AG04449 (cell line): Measurements from ENCODE around the gene OTX2.

Source experiments
- CTCF ChIA-PET: fragments of 350-600 bp; formaldehyde crosslinking; extraction: SDS; loops from one replicate; lab custom pipeline; 2021; ENCODE audit warnings: antibody characterized with exemption; lab: Yijun Ruan, JAX
- POLR2A ChIA-PET: fragments of 400-600, 350-600 bp; formaldehyde crosslinking; extraction: SDS; loops from one replicate; lab custom pipeline; 2020; ENCODE audit warnings: antibody characterized with exemption, inconsistent platforms; lab: Yijun Ruan, JAX
- DNase-seq: peaks from one replicate; pipeline ENCODE4 v3.0.0-alpha.2; 2010; ENCODE audit warnings: low read depth, low spot score
- H3K4me3 ChIP-seq: 2 replicates; pipeline ENCODE4 v1.5.1; 2011; ENCODE audit warnings: low read depth, mild to moderate bottlenecking, control low read depth, low read length
- TF ChIP-seq, protein P1 (sequence below): IDR thresholded peaks from one replicate; pipeline ENCODE4 v1.5.1; 2011; ENCODE audit warnings: mild to moderate bottlenecking, moderate library complexity, low read length, control low read depth, inconsistent platforms; ENCODE audit not compliant: insufficient read depth; ENCODE audit errors: missing control alignments

Gene OTX2

DNA sequence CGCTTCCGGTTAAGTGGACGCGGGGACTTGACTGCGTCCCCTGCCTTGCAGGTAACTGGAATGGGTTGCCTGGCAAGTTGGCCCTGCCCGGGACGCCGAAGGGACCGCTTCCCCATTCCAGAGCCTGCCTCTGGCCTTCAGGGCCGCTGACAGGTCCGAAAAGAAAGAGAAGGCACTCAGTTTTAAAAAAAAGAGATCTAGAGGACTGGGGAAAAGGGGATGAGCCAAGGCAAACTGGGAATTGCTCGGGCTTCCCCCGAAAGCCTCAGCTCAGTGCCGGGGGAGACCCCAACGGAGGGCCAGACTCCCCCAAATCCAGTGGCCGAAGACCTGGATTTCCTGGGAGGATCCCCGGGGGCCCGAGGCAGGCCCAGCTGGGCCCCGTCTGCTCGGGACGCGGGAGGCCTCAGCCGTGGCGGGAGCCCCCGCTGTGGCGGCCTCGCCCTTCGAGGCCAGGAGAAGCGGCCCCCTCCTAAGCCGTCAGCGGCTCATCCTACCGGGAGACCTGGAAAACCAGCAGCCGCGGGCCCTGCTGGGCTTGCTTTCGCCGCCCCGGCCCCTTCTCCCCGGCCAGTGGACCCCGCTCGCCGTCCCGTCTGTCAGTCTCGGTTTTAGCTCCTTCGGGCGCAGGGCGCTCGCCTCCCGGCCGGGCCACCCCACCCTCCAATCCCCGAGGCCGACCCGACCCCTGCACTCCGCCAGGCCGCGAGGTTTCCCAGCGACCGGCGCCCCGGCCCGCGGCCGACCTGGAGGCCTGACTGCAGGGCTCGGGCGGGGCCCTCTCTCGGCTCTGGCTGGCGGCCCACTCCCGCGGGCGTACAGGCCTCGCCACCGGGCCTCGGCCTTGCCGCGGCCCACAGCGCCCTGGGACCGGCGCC lies 12.5 kb downstream of the OTX2 start:
- TF ChIP-seq, protein P1, sequence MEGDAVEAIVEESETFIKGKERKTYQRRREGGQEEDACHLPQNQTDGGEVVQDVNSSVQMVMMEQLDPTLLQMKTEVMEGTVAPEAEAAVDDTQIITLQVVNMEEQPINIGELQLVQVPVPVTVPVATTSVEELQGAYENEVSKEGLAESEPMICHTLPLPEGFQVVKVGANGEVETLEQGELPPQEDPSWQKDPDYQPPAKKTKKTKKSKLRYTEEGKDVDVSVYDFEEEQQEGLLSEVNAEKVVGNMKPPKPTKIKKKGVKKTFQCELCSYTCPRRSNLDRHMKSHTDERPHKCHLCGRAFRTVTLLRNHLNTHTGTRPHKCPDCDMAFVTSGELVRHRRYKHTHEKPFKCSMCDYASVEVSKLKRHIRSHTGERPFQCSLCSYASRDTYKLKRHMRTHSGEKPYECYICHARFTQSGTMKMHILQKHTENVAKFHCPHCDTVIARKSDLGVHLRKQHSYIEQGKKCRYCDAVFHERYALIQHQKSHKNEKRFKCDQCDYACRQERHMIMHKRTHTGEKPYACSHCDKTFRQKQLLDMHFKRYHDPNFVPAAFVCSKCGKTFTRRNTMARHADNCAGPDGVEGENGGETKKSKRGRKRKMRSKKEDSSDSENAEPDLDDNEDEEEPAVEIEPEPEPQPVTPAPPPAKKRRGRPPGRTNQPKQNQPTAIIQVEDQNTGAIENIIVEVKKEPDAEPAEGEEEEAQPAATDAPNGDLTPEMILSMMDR = no peak
- DNase-seq = no peak
- ChIA-PET CTCF (no interaction called here), POLR2A (no interaction called here)
- no peak overlapping the region for H3K4me3 ChIP-seq

DNA sequence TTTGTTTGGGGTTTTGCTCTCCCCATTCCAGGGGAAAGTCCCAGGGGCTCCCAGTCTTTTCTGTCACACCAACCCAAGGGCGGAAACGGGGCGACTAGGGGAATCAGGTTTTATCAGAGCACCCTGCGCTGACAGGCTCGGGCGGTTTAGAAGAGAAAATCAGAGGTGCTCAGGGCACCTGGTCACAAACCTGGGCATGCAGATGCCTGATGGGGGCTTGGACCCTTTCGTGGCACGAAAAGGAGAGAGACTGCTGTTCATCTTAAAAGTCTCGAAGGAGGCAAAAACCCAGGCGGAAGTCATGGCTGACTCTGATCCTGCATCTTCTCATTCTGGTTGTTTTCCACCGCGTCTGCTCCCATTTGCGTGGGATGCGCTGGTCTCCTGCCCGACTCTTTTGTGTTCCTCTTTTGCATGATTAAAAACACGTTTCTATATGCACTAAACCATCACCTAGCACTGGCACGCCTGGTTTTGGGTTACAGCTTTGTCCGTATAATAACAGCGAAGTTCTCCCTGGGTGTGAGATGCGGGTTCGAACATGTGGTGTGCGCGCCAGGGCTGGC lies 13.2 kb downstream of the OTX2 start:
- CTCF ChIA-PET = no interaction called here
- DNase-seq = no peak
- H3K4me3 ChIP-seq = no peak overlapping the region
- POLR2A ChIA-PET = no interaction called here
- TF ChIP-seq, protein P1 = no peak

DNA sequence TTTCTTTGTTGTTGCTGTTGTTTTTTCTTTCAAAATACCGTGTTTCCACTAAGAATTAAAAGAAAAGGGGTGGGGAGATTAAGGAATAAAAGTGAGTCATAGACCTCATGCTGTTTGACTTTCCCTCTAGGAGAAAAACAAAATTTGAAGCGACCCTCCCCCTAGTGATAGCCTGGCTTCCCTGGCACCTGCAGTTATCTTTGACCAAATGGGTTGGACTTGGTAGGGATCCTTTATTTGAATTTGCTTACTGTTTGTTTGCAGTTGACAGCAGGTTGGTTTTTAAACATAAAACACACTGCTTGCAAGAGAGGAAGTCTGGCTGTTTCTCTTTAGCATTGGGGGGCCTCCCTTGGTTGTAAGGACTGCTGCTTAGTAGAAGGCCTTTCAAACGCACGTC lies 14.0 kb downstream of the OTX2 start:
- CTCF ChIA-PET = no interaction called here
- H3K4me3 ChIP-seq = no peak overlapping the region
- no peak for DNase-seq
- POLR2A ChIA-PET = no interaction called here
- TF ChIP-seq, protein P1 = no peak

DNA sequence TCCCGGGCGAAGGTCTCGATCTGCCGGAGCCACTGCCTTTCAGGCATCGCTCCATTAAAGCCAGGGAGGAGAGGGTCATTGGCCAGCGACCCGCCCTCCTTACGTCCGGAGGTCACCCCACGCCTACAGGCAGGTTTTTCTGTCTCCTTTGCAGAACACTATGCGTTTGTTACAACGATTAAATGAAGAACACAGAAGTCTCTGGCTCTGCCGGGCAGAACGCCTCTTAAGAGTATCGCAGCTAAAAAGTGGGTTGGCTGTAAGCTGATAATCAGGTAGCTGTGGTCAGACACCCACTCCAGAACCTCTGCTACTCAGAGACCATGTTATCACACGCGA lies 15.0 kb downstream of the OTX2 start:
- H3K4me3 ChIP-seq = no peak overlapping the region
- no peak for DNase-seq
- CTCF ChIA-PET = no interaction called here
- TF ChIP-seq, protein P1 = no peak
- POLR2A ChIA-PET = no interaction called here

DNA sequence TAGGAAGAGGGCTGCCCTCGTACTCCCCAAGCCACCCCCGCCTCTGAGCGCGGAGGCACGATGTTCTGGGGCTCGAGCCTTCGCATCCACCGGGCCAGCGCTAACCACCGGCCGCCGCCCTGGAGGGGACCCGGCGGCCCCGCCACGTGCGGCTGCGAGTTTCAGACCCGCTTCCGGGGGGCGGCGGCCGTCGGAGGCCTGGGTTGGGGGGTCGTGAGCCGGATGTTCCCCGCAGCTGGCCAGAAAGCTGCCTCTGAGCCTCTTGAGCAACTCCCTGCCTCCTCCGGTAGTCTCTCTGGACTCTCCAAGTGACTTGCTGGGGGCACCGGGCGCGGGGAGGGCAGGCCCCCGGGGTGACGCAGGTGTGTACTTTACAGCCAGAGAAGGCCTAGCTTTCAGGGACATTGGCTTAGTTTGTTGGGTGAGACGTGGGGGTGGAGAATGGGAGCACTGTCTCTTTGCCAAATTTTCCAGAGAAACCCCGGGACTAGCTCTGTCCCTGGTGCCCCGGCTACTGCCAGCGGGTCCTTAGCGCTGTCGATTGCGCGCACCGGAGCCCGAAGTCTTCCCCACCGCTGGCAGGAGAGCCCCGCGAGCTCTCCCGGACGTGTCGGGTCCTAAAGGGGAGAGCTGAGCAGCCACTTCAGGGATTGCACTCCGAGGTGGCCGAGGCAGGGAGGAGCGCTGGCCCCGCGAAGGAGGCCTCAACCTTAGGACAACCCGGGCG lies 15.6 kb downstream of the OTX2 start:
- ChIA-PET CTCF (no interaction called here), POLR2A (no interaction called here)
- H3K4me3 ChIP-seq = no peak overlapping the region
- DNase-seq = no peak
- TF ChIP-seq, protein P1 = no peak

DNA sequence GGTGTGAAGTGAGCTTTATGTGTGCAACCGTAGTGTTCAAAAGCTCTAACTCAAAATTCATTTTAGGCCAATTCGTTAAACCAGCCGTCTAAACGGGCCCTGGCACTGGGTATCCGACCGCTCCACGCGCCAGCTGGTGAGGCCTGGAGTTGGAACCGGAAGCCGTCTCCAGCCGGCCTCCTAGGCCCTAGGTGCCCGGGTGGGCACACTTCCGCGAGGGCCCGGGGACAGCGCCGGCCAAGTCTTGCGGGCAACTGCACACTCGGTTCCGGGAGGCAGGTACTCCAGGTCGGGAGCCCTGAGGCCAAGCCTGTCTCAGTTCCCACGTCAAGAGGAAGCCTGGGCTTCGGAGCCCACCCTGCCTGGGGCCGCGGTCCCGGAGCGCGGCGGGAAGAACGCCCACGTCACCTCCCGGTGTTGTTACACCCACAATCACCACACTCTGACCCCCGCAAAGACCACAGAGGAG lies 16.2 kb downstream of the OTX2 start:
- TF ChIP-seq, protein P1 = no peak
- CTCF ChIA-PET = no interaction called here
- no peak overlapping the region for H3K4me3 ChIP-seq
- no peak for DNase-seq
- POLR2A ChIA-PET = no interaction called here
